BE2C (cell line): ENCODE results near the gene SLC25A4.
"Not testable (repeated sequence)": the region's sequence is repeated elsewhere in the genome, so short reads cannot be mapped to it uniquely, and the experiment has no call there.

Experiments used
- DNase-seq: peaks from one replicate; pipeline ENCODE4 v3.0.0-alpha.2; 2020
- H3K27me3 ChIP-seq: fragments of 250-450 bp; sonication (Bioruptor Pico); 2 replicates; pipeline ENCODE4 v1.5.1; 2020; ENCODE audit warnings: mild to moderate bottlenecking
- H3K36me3 ChIP-seq: fragments of 250-450 bp; sonication (Bioruptor Pico); 2 replicates; pipeline ENCODE4 v1.5.1; 2020; ENCODE audit warnings: mild to moderate bottlenecking
- H3K4me1 ChIP-seq: fragments of 250-450 bp; sonication (Bioruptor Pico); 2 replicates; pipeline ENCODE4 v1.5.1; 2020
- H3K4me3 ChIP-seq: 2 replicates; pipeline ENCODE4 v1.5.1; 2011; ENCODE audit warnings: low read depth, low read length
- H3K9me3 ChIP-seq: fragments of 250-450 bp; sonication (Bioruptor Pico); 2 replicates; pipeline ENCODE4 v1.5.1; 2020
- TF ChIP-seq, protein P1 (sequence below): IDR thresholded peaks from 2 replicates; pipeline ENCODE4 v1.5.1; 2012; ENCODE audit warnings: mild to moderate bottlenecking, low read depth, low read length

The SLC25A4 gene

DNA sequence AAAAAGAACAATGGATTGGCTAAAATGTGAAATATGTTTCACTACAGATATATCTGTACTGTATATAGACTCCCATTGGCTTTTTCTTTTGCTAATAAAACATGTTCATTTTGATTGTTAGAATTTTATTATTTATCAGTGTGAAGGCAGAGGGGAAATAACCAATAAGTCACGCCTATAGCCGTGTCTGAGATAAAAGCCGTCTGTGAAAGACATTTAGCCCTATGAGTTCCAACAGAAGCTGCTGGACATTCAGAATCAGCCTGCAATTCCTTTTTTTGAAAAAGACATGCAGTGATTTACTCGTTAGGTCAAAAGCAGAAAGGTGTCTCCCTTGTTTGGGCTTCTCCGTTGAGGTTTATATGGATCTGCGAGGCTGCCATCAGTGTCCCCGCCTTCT, 24.2 kb upstream of the SLC25A4 start:
- Histone ChIP-seq H3K9me3 (no peaks in the 10 kb centered on the region), H3K4me1 (peaks cover 16% of the 10 kb centered on the region), H3K36me3 (no peaks in the 10 kb centered on the region), H3K27me3 (no peaks in the 10 kb centered on the region), H3K4me3 (no peak overlapping the region)
- DNase-seq = no peak
- TF ChIP-seq, protein P1, sequence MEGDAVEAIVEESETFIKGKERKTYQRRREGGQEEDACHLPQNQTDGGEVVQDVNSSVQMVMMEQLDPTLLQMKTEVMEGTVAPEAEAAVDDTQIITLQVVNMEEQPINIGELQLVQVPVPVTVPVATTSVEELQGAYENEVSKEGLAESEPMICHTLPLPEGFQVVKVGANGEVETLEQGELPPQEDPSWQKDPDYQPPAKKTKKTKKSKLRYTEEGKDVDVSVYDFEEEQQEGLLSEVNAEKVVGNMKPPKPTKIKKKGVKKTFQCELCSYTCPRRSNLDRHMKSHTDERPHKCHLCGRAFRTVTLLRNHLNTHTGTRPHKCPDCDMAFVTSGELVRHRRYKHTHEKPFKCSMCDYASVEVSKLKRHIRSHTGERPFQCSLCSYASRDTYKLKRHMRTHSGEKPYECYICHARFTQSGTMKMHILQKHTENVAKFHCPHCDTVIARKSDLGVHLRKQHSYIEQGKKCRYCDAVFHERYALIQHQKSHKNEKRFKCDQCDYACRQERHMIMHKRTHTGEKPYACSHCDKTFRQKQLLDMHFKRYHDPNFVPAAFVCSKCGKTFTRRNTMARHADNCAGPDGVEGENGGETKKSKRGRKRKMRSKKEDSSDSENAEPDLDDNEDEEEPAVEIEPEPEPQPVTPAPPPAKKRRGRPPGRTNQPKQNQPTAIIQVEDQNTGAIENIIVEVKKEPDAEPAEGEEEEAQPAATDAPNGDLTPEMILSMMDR = no peak

DNA sequence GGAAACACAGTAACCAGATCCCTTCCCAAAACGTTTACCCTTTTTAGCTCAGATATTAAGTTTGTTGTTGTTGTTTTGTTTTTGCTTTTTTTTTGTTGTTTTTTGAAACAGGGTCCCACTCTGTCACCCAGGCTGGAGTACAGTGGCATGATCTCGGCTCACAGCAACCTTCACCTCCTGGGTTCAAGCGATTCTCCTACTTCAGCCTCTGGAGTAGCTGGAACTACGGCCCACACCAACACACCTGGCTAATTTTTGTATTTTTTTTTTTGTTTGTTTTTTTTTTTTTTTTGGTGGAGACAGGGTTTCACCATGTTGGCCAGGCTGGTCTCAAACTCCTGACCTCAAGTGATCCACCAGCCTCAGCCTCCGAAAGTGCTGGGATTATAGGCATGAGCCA, 23.6 kb upstream of the SLC25A4 start:
- not testable (repeated sequence) for H3K36me3 ChIP-seq, H3K4me3 ChIP-seq, H3K9me3 ChIP-seq, H3K27me3 ChIP-seq, DNase-seq
- H3K4me1 ChIP-seq = peaks cover 16% of the 10 kb centered on the region

DNA sequence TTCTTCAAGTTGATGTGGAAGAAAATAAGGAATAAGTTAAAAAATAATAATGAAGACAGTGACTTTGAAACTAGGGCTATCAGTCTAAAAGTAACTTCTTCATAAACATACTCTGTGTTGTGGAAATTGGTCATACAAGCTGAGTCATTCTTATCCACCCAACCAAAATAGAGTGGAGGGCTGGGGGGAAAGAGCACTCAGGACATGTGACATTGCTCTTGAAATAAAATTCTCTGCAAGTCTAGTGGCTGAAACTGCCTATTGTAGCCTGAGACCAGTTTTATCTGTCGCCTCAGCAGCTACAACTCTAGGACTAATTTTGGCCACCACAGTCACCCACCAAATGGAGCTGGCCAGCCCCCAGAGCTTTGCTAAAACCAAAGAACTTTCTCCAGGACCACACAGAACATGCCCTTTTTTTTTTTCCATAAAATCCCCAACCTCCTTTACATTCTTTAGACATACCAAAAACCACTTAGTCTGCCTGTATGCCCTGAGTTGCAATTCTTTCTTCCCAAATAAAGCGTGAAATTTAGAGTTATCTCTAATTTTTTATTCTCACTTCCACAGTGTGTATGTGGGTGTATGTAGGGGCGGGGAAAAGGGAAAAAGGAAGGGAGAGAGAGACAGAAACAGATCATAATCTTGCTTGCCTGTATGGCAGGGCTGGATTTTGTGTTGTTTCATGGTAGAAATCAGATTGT, 23.0 kb upstream of the SLC25A4 start:
- H3K36me3 ChIP-seq = no peaks in the 10 kb centered on the region
- H3K4me1 ChIP-seq = peaks cover 16% of the 10 kb centered on the region
- H3K4me3 ChIP-seq = no peak overlapping the region
- no peak for DNase-seq
- TF ChIP-seq, protein P1 = no peak
- H3K9me3 ChIP-seq = no peaks in the 10 kb centered on the region
- no peaks in the 10 kb centered on the region for H3K27me3 ChIP-seq

DNA sequence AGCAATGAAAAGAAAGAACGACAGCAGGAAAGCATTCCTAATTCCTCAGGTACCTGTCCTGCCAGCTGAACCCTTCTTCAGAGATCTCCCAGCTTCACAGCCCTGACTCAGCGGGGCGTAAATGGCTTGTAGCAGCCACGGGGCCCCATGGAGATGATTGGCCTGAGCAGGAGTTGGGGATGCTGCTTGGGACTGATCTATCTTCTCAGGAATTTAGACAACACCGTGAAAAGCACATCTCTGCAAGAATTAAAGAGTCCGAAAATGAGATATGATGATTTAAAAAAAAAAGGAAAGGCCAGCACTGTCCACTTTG, 22.5 kb upstream of the SLC25A4 start:
- Histone ChIP-seq H3K4me1 (peaks cover 16% of the 10 kb centered on the region), H3K9me3 (no peaks in the 10 kb centered on the region)

DNA sequence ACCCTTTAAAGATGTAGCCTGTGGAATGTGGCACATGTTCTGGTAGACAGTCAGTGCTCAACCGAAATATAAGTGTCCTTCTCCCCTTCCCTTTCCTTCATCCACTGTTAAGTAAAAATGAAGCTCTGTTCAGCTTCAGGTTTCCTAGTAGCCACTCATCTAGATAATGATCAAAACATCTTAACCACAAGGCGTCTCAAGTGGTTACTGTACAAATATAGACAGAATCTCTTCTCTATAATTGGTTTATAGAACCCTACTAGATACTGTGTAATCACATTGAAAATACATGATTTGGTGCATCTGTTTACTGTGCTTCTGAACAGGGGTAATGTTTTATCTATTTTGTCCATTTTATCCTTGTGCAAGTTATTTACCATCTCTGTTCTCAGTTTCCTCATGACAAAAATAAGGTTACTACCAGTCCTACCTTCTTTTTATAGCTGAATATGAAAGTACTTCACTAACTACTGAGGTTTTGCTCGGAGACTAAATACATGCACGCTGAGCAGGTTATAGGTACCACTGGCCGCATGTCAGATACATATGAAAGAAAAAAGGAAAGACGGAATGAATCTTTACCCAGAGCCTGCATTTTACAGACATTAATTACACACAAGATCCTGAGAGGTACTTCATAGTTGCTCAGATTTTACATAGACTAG, 20.3 kb upstream of the SLC25A4 start:
- Histone ChIP-seq H3K4me1 (peaks cover 9% of the 10 kb centered on the region), H3K9me3 (no peaks in the 10 kb centered on the region), H3K4me3 (no peak overlapping the region), H3K27me3 (no peaks in the 10 kb centered on the region), H3K36me3 (no peaks in the 10 kb centered on the region)
- TF ChIP-seq, protein P1 = no peak
- no peak for DNase-seq

More for the DNA sequence above, 22.5 kb upstream of the SLC25A4 start:
- TF ChIP-seq, protein P1 = no peak
- no peaks in the 10 kb centered on the region for H3K36me3 ChIP-seq
- H3K4me3 ChIP-seq = no peak overlapping the region
- H3K27me3 ChIP-seq = no peaks in the 10 kb centered on the region
- no peak for DNase-seq

DNA sequence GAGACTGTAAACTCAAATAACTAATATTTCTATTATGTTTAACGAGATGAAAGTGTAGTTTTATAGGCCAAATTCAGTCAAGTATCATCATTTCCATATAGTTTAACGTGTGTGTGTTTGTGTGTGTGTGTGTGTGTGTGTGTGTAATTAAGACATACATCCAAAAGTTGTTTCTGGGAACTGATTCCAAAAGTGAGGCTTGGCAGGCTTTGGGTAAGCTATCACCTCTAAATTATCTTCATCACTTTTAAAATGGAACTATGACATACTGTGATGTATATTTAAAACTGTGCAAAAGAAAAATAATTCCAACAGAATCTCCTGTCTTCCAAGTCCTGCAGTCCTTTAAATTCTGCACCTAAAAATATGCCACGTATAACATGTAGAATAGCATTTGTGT, 19.1 kb upstream of the SLC25A4 start:
- H3K4me3 ChIP-seq = no peak overlapping the region
- peaks cover 9% of the 10 kb centered on the region for H3K4me1 ChIP-seq
- DNase-seq = no peak
- TF ChIP-seq, protein P1 = no peak
- no peaks in the 10 kb centered on the region for H3K27me3 ChIP-seq
- H3K9me3 ChIP-seq = no peaks in the 10 kb centered on the region
- H3K36me3 ChIP-seq = no peaks in the 10 kb centered on the region
